HG03108 (cell line): ENCODE data around the gene RBPJL.

Experiments
- ATAC-seq: cut with Tn5 transposase; IDR thresholded peaks from one replicate; pipeline ENCODE4 v1.9.1; 2021; ENCODE audit warnings: moderate library complexity; ENCODE audit not compliant: unreplicated experiment

Gene RBPJL

GRCh38 chr20:45306431-45306982, at the start of gene RBPJL:
TSS of gene RBPJL (plus strand) at chr20:45306840. CDS start at chr20:45306923, 83 bp downstream.
- no peak for ATAC-seq

GRCh38 chr20:45257161-45257560, 49.5 kb upstream of the RBPJL start:
- no peak for ATAC-seq

- ATAC-seq = no peak
Measured at GRCh38 chr20:45257711-45258110, 48.9 kb upstream of the RBPJL start.

- no peak for ATAC-seq
Measured at GRCh38 chr20:45258259-45258658, 48.4 kb upstream of the RBPJL start.

- ATAC-seq = no peak
Measured at GRCh38 chr20:45258664-45259063, 48.0 kb upstream of the RBPJL start.

GRCh38 chr20:45263556-45264266, 42.9 kb upstream of the RBPJL start:
- no peak for ATAC-seq

- no peak for ATAC-seq
Measured at GRCh38 chr20:45266977-45267376, 39.7 kb upstream of the RBPJL start.

- ATAC-seq = no peak
Measured at GRCh38 chr20:45268531-45268930, 38.1 kb upstream of the RBPJL start.

- ATAC-seq = no peak
Measured at GRCh38 chr20:45269056-45269455, 37.6 kb upstream of the RBPJL start.

GRCh38 chr20:45269754-45270270, 36.8 kb upstream of the RBPJL start:
- ATAC-seq = no peak

GRCh38 chr20:45275338-45275737, 31.3 kb upstream of the RBPJL start:
- ATAC-seq = no peak

- ATAC-seq = no peak
Measured at GRCh38 chr20:45279992-45280391, 26.6 kb upstream of the RBPJL start.

- no peak for ATAC-seq
Measured at GRCh38 chr20:45282700-45283550, 23.7 kb upstream of the RBPJL start.

- ATAC-seq = no peak
Measured at GRCh38 chr20:45283551-45284057, 23.0 kb upstream of the RBPJL start.

GRCh38 chr20:45288376-45288775, 18.3 kb upstream of the RBPJL start:
- ATAC-seq = no peak

GRCh38 chr20:45288860-45289259, 17.8 kb upstream of the RBPJL start:
- no peak for ATAC-seq

- no peak for ATAC-seq
Measured at GRCh38 chr20:45289942-45290676, 16.5 kb upstream of the RBPJL start.

- no peak for ATAC-seq
Measured at GRCh38 chr20:45290677-45291355, 15.8 kb upstream of the RBPJL start.

GRCh38 chr20:45291526-45291925, 15.1 kb upstream of the RBPJL start:
- no peak for ATAC-seq

GRCh38 chr20:45292343-45292742, 14.3 kb upstream of the RBPJL start:
- ATAC-seq = no peak
